ENCODE measurements around the gene DEFB124.

Gene DEFB124

DNA sequence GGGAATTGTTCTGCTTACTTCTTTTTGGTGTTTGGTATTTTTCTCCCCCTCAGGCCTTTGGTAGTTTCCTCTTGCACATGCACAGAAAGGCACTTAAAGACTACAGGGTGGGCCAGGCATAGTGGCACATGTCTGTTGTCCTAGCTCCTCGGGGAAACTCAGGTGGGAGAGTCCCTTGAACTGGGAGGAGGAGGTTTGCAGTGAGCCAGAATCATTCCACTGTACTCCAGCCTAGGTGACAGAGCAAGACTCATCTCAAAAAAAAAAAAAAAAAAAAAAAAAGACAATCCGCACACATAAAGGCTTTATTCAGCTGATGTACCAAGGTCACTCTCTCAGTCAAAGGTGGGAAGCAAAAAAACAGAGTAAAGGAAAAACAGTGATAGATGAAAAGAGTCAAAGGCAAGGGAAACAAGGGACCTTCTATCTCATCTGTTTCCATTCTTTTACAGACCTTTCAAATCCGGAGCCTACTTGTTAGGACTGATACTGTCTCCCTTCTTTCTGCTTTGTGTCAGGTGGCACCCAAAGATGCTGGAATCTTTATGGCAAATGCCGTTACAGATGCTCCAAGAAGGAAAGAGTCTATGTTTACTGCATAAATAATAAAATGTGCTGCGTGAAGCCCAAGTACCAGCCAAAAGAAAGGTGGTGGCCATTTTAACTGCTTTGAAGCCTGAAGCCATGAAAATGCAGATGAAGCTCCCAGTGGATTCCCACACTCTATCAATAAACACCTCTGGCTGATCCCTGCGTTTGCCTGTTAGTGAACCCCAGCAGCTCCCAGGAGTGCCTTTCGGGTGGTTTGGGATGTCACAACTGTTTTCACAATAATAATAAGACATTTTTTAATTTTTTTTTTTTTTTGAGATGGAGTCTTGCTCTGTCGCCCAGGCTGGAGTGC is 25.2 kb downstream of the DEFB124 start (continued):
- TF ChIP-seq ZNF280D (tag by site-specific recombination; IDR thresholded peaks at IDR 0.05), result no peak

- no peaks in the 10 kb centered on the region for H3K4me1 ChIP-seq (ENCODE audit: control insufficient read depth, insufficient read depth, low read length)
- no peak overlapping the region for H3K4me3 ChIP-seq (ENCODE audit: low read depth, low read length)
- POLR2A ChIA-PET, result no interaction called here
- no peak overlapping the region for H3K27ac ChIP-seq (ENCODE audit: extremely low read depth, low read depth, low read length)
- H3K9me3 ChIP-seq (ENCODE audit: control insufficient read depth, insufficient read depth, low read depth, low read length), result no peaks in the 10 kb centered on the region
- CTCF ChIA-PET, result interaction anchor here (0.7 to 0.8 kb wide), 2 partner anchors 13 to 250 kb away, joined by 3 read pairs; no protein-coding TSS in a partner anchor
- H3K36me3 ChIP-seq (ENCODE audit: control insufficient read depth in 2 of 2, insufficient read depth in 1 of 2, low read length in 2 of 2), result no peaks in the 10 kb centered on the region
- TF ChIP-seq, protein P1, sequence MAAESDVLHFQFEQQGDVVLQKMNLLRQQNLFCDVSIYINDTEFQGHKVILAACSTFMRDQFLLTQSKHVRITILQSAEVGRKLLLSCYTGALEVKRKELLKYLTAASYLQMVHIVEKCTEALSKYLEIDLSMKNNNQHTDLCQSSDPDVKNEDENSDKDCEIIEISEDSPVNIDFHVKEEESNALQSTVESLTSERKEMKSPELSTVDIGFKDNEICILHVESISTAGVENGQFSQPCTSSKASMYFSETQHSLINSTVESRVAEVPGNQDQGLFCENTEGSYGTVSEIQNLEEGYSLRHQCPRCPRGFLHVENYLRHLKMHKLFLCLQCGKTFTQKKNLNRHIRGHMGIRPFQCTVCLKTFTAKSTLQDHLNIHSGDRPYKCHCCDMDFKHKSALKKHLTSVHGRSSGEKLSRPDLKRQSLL (tag by site-specific recombination; IDR thresholded peaks at IDR 0.05), result no peak
- no peak for TF ChIP-seq ZNF530 (tag by site-specific recombination; IDR thresholded peaks at IDR 0.05; ENCODE audit: low read depth)
- TF ChIP-seq KLF9 (tag by site-specific recombination; IDR thresholded peaks at IDR 0.05; ENCODE audit: low read depth), result no peak
- TF ChIP-seq, protein P2, sequence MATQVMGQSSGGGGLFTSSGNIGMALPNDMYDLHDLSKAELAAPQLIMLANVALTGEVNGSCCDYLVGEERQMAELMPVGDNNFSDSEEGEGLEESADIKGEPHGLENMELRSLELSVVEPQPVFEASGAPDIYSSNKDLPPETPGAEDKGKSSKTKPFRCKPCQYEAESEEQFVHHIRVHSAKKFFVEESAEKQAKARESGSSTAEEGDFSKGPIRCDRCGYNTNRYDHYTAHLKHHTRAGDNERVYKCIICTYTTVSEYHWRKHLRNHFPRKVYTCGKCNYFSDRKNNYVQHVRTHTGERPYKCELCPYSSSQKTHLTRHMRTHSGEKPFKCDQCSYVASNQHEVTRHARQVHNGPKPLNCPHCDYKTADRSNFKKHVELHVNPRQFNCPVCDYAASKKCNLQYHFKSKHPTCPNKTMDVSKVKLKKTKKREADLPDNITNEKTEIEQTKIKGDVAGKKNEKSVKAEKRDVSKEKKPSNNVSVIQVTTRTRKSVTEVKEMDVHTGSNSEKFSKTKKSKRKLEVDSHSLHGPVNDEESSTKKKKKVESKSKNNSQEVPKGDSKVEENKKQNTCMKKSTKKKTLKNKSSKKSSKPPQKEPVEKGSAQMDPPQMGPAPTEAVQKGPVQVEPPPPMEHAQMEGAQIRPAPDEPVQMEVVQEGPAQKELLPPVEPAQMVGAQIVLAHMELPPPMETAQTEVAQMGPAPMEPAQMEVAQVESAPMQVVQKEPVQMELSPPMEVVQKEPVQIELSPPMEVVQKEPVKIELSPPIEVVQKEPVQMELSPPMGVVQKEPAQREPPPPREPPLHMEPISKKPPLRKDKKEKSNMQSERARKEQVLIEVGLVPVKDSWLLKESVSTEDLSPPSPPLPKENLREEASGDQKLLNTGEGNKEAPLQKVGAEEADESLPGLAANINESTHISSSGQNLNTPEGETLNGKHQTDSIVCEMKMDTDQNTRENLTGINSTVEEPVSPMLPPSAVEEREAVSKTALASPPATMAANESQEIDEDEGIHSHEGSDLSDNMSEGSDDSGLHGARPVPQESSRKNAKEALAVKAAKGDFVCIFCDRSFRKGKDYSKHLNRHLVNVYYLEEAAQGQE (tag by site-specific recombination; IDR thresholded peaks at IDR 0.05), result no peak
- TF ChIP-seq, protein P3, sequence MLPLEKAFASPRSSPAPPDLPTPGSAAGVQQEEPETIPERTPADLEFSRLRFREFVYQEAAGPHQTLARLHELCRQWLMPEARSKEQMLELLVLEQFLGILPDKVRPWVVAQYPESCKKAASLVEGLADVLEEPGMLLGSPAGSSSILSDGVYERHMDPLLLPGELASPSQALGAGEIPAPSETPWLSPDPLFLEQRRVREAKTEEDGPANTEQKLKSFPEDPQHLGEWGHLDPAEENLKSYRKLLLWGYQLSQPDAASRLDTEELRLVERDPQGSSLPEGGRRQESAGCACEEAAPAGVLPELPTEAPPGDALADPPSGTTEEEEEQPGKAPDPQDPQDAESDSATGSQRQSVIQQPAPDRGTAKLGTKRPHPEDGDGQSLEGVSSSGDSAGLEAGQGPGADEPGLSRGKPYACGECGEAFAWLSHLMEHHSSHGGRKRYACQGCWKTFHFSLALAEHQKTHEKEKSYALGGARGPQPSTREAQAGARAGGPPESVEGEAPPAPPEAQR (tag by site-specific recombination; IDR thresholded peaks at IDR 0.05), result no peak
- no peak for TF ChIP-seq ZBTB48 (tag by site-specific recombination; IDR thresholded peaks at IDR 0.05)
- TF ChIP-seq ZNF366 (tag by site-specific recombination; conservative IDR thresholded peaks at IDR 0.05), result no peak
- TF ChIP-seq ZNF354C (tag by site-specific recombination; IDR thresholded peaks at IDR 0.05; ENCODE audit: borderline replicate concordance, low read depth), result no peak
- no peak for TF ChIP-seq ZNF830 (tag by site-specific recombination; IDR thresholded peaks at IDR 0.05; ENCODE audit: low read depth)
- no peak for TF ChIP-seq ZNF768 (tag by site-specific recombination; IDR thresholded peaks at IDR 0.05)
- no peak for TF ChIP-seq ZBTB44 (tag by site-specific recombination; IDR thresholded peaks at IDR 0.05)
- TF ChIP-seq ZNF157 (tag by site-specific recombination; IDR thresholded peaks at IDR 0.05), result no peak
- TF ChIP-seq ZNF555 (tag by site-specific recombination; conservative IDR thresholded peaks at IDR 0.05), result no peak
- TF ChIP-seq FEZF1 (tag by site-specific recombination; IDR thresholded peaks at IDR 0.05), result no peak
- TF ChIP-seq ZNF707 (tag by site-specific recombination; IDR thresholded peaks at IDR 0.05), result no peak
Measured at GRCh38 chr20:31446084-31446819, 28.7 kb downstream of the DEFB124 start.
